OCI-LY3 (cell line): Measurements from ENCODE around the gene NCAPD3.

ENCODE experiments used
- EZH2phosphoT487 ChIP-seq: fragments of 200-600 bp; shearing (Covaris generic); IDR thresholded peaks from 2 replicates; pipeline ENCODE4 v1.6.1; 2018; ENCODE audit warnings: antibody characterized with exemption, mixed run types, low read depth
- TF ChIP-seq, protein P1 (sequence below): fragments of 200-600, 300-600 bp; sonication (generic); IDR thresholded peaks from 2 replicates; pipeline ENCODE4 v1.5.1; 2014; ENCODE audit warnings: antibody characterized with exemption, low read length, low read depth

DNA sequence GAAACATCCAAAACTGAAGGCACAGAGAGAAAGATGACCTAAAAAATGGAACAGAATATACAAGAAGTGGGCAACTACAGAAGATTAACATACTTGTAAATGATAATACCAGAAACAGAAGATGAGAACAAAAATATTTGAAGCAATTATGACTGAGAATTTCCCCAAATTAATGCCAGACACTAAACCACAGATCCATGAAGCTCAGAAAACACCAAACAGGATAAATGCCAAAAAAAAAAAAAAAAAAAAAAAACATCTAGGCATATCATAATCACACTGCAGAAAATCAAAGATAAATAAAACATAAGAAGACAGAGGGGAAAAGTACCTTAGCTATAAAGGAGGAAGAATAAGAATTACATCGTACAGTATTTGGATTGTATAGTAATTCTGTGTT is 89.6 kb downstream of the NCAPD3 start:
- TF ChIP-seq, protein P1, sequence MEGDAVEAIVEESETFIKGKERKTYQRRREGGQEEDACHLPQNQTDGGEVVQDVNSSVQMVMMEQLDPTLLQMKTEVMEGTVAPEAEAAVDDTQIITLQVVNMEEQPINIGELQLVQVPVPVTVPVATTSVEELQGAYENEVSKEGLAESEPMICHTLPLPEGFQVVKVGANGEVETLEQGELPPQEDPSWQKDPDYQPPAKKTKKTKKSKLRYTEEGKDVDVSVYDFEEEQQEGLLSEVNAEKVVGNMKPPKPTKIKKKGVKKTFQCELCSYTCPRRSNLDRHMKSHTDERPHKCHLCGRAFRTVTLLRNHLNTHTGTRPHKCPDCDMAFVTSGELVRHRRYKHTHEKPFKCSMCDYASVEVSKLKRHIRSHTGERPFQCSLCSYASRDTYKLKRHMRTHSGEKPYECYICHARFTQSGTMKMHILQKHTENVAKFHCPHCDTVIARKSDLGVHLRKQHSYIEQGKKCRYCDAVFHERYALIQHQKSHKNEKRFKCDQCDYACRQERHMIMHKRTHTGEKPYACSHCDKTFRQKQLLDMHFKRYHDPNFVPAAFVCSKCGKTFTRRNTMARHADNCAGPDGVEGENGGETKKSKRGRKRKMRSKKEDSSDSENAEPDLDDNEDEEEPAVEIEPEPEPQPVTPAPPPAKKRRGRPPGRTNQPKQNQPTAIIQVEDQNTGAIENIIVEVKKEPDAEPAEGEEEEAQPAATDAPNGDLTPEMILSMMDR, result no peak
- TF ChIP-seq EZH2phosphoT487, result no peak
